GM23248 (cell line): ENCODE data around the gene GFRA1. TPM values are rescaled to one million over a fixed set of nuclear protein-coding genes. Genes with fewer than 3 reads are reported as not detected.

ENCODE experiments used
- DNase-seq: peaks from one replicate; pipeline ENCODE4 v3.0.0-alpha.2; 2015
- H2AFZ ChIP-seq: fragments of 200-600 bp; sonication (generic); 2 replicates; pipeline ENCODE4 v1.6.1; 2016; ENCODE audit warnings: antibody characterized with exemption
- H3F3A ChIP-seq: fragments of 200-600 bp; sonication (generic); 2 replicates; pipeline ENCODE4 v1.6.1; 2016; ENCODE audit warnings: mild to moderate bottlenecking, antibody characterized with exemption, mixed run types; ENCODE audit not compliant: insufficient read depth
- H3K27ac ChIP-seq: fragments of 200-600 bp; sonication (generic); 2 replicates; pipeline ENCODE4 v1.5.1; 2016; ENCODE audit warnings: mild to moderate bottlenecking
- H3K27me3 ChIP-seq: fragments of 200-600 bp; sonication (generic); replicated peaks from 2 replicates; pipeline ENCODE4 v1.6.1; 2016; ENCODE audit warnings: mild to moderate bottlenecking; ENCODE audit not compliant: insufficient read depth
- H3K36me3 ChIP-seq: fragments of 200-600 bp; sonication (generic); 2 replicates; pipeline ENCODE4 v1.6.1; 2016; ENCODE audit warnings: low read depth, mild to moderate bottlenecking
- H3K4me1 ChIP-seq: fragments of 200-600 bp; sonication (generic); 2 replicates; pipeline ENCODE4 v1.6.1; 2016; ENCODE audit warnings: mild to moderate bottlenecking; ENCODE audit not compliant: insufficient read depth
- H3K4me2 ChIP-seq: fragments of 200-600 bp; sonication (generic); one replicate; pipeline ENCODE4 v1.6.1; 2016; ENCODE audit warnings: mild to moderate bottlenecking; ENCODE audit not compliant: unreplicated experiment
- H3K4me3 ChIP-seq: fragments of 200-600 bp; sonication (generic); 2 replicates; pipeline ENCODE4 v1.5.1; 2016; ENCODE audit warnings: mild to moderate bottlenecking
- H3K79me2 ChIP-seq: fragments of 200-600 bp; sonication (generic); 2 replicates; pipeline ENCODE4 v1.6.1; 2016; ENCODE audit warnings: mild to moderate bottlenecking; ENCODE audit not compliant: insufficient read depth
- H3K9ac ChIP-seq: fragments of 200-600 bp; sonication (generic); 2 replicates; pipeline ENCODE4 v1.6.1; 2016; ENCODE audit warnings: mild to moderate bottlenecking
- H3K9me2 ChIP-seq: fragments of 200-600 bp; sonication (generic); 2 replicates; pipeline ENCODE4 v1.6.1; 2016; ENCODE audit warnings: mixed run types, mild to moderate bottlenecking, moderate library complexity; ENCODE audit not compliant: insufficient read depth
- H3K9me3 ChIP-seq: fragments of 200-600 bp; sonication (generic); one replicate; pipeline ENCODE4 v1.6.1; 2017; ENCODE audit warnings: low read depth
- H4K20me1 ChIP-seq: fragments of 200-600 bp; sonication (generic); 2 replicates; pipeline ENCODE4 v1.6.0; 2016; ENCODE audit not compliant: insufficient read depth
- EZH2 ChIP-seq: fragments of 200-600 bp; sonication (generic); IDR thresholded peaks from 2 replicates; pipeline ENCODE4 v1.6.1; 2018; ENCODE audit warnings: antibody characterized with exemption, mild to moderate bottlenecking; ENCODE audit not compliant: insufficient read depth, poor library complexity, severe bottlenecking
- EZH2phosphoT487 ChIP-seq: fragments of 200-600 bp; sonication (generic); IDR thresholded peaks from 2 replicates; pipeline ENCODE4 v1.6.1; 2018; ENCODE audit warnings: antibody characterized with exemption, moderate library complexity, mild to moderate bottlenecking, low read depth; ENCODE audit not compliant: insufficient read depth
- WGBS, 2 experiments: methylation state at CpG; one replicate each; pipeline ENCODE4 v1.1.6; 2015 to 2017; ENCODE audit warnings: low lambda C conversion rate in 2 of 2, low coverage in 1 of 2; ENCODE audit errors: missing lambda C conversion rate in 2 of 2; 5-methylcytosine and 5-hydroxymethylcytosine counted together
- in situ Hi-C: fragments of 300-500 bp; cut with MboI; formaldehyde crosslinking; loops from 2 replicates; pipeline ENCODE4 v1.15.0; 2020
- polyA plus RNA-seq: library from polyadenylated mRNA; unstranded; fragments of >200 nt; fragmentation: Nextera tagmentation; extraction: Ambion mirVana; gene quantifications from 2 replicates; pipeline ENCODE4 v1.2.1, GENCODE V29; 2016
- total RNA-seq: library from RNA; depleted of rRNA; stranded (reverse); fragments of >200 nt; shearing (Covaris generic); gene quantifications from 2 replicates; pipeline ENCODE4 v1.2.3, GENCODE V29; 2014

Gene GFRA1
- total and polyA plus RNA-seq, 2 experiments from 2014 or later: 5.0 to 5.2 TPM

- Histone ChIP-seq H3K4me2 (no peak overlapping the region), H3K4me3 (no peak overlapping the region), H2AFZ (no peak overlapping the region), H3K9me3 (no peaks in the 10 kb centered on the region), H3K4me1 (no peaks in the 10 kb centered on the region), H4K20me1 (no peaks in the 10 kb centered on the region), H3K27ac (no peak overlapping the region), H3F3A (no peaks in the 10 kb centered on the region), H3K36me3 (no peaks in the 10 kb centered on the region), H3K9me2 (no peaks in the 10 kb centered on the region), H3K27me3 (no peaks in the 10 kb centered on the region), H3K79me2 (no peaks in the 10 kb centered on the region), H3K9ac (no peak overlapping the region)
- TF ChIP-seq EZH2 (no peak), EZH2phosphoT487 (no peak)
- 78 to 81% methylated on average over 9 of the region's 9 CpGs for WGBS, 2 experiments
- in situ Hi-C loops: loop anchor here (10.0 kb wide), 1 partner anchor 482 kb away; no protein-coding TSS in a partner anchor
- no peak for DNase-seq
Measured at GRCh38 chr10:116286626-116287200, 13.7 kb upstream of the GFRA1 start.

- peak; percentile 6 for DNase-seq
- no peak overlapping the region for H3K4me2 ChIP-seq
- H3K27ac ChIP-seq: no peak overlapping the region
- TF ChIP-seq EZH2phosphoT487 (no peak), EZH2 (no peak)
- no peak overlapping the region for H3K9ac ChIP-seq
- H4K20me1 ChIP-seq: no peaks in the 10 kb centered on the region
- no peaks in the 10 kb centered on the region for H3K36me3 ChIP-seq
- in situ Hi-C loops: loop anchor here (10.0 kb wide), 1 partner anchor 477 kb away; no protein-coding TSS in a partner anchor
- H3F3A ChIP-seq: no peaks in the 10 kb centered on the region
- H3K79me2 ChIP-seq: no peaks in the 10 kb centered on the region
- no peaks in the 10 kb centered on the region for H3K9me2 ChIP-seq
- no peaks in the 10 kb centered on the region for H3K27me3 ChIP-seq
- peaks cover 6% of the 10 kb centered on the region; the same call in 1 of the 2 replicates for H3K4me1 ChIP-seq
- no peak overlapping the region for H2AFZ ChIP-seq
- no peaks in the 10 kb centered on the region for H3K9me3 ChIP-seq
- no peak overlapping the region for H3K4me3 ChIP-seq
- WGBS, 2 experiments: 56 to 59% methylated on average over 3 of the region's 3 CpGs
Measured at GRCh38 chr10:116281775-116282174, 8.8 kb upstream of the GFRA1 start.

DNA sequence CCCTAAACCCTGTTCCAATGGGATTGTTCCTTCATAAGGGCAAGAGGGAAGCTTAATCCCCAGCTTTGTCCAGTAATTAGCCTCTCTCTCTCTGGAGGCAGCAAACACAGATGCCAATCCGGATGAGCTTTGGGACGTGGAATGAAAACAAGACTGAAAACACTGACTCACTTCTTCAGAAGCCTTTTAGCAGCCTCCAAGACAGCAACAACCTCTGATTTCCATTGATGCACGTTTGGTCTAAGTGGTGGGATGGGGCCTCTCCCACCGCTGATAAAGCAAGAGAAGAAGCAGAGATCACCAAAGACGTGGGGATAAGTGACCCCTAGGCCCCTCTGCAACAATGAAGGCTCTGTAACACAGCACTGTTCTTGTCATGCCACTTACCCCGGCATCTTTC is 5.8 kb upstream of the GFRA1 start:
- Histone ChIP-seq H3K9me2 (no peaks in the 10 kb centered on the region), H3K9me3 (no peaks in the 10 kb centered on the region), H3K27ac (no peak overlapping the region), H3K4me1 (peaks cover 9% of the 10 kb centered on the region; the same call in 1 of the 2 replicates), H3K4me2 (no peak overlapping the region), H4K20me1 (no peaks in the 10 kb centered on the region), H3K4me3 (no peak overlapping the region), H2AFZ (no peak overlapping the region), H3F3A (no peaks in the 10 kb centered on the region), H3K79me2 (no peaks in the 10 kb centered on the region), H3K9ac (no peak overlapping the region), H3K36me3 (no peaks in the 10 kb centered on the region), H3K27me3 (peaks cover 22% of the 10 kb centered on the region)
- TF ChIP-seq EZH2: no peak
- no peak for TF ChIP-seq EZH2phosphoT487
- DNase-seq: peak; percentile 71
- in situ Hi-C loops: no loop called here
- 28 to 31% methylated on average over 6 of the region's 6 CpGs for WGBS, 2 experiments

- Histone ChIP-seq H3K4me2 (no peak overlapping the region), H2AFZ (no peak overlapping the region), H3K4me1 (peaks cover 18% of the 10 kb centered on the region; the same call in 1 of the 2 replicates), H3F3A (no peaks in the 10 kb centered on the region), H3K27me3 (peaks cover 39% of the 10 kb centered on the region), H3K79me2 (no peaks in the 10 kb centered on the region), H3K36me3 (no peaks in the 10 kb centered on the region), H3K9ac (no peak overlapping the region), H3K27ac (no peak overlapping the region), H3K9me3 (no peaks in the 10 kb centered on the region), H3K9me2 (no peaks in the 10 kb centered on the region), H3K4me3 (no peak overlapping the region), H4K20me1 (no peaks in the 10 kb centered on the region)
- no peak for TF ChIP-seq EZH2phosphoT487
- no peak for TF ChIP-seq EZH2
- in situ Hi-C loops: no loop called here
- no peak for DNase-seq
- 79 to 80% methylated on average over 3 of the region's 3 CpGs for WGBS, 2 experiments
Measured at GRCh38 chr10:116276981-116277380, 4.0 kb upstream of the GFRA1 start.
